ENCODE measurements around the gene MORN1.

Gene MORN1

DNA sequence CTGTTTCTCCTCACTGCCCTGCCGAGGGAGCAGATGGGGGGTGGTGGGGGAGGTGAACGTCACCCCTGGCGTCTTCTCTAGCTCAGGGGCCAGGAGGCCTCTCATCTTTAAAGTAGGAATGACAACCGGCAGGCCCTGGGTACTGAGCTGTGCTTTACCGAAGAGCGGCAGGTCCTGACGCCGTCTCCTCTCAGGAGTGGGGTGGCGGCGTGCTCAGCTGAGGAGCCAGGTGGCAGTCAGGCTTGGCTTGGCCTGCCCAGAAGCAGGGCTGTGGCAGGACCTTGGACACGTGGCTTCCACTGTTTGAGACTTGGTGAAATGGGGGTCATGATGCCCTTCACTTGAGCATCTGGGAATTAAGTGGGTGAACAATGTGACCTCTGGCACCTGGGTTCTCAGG is 3.4 kb upstream of the MORN1 start:
- Mint-ChIP-seq H3K4me3 (no peak overlapping the region), H3K27me3 (no peaks in the 10 kb centered on the region), H3K36me3 (peaks cover 7% of the 10 kb centered on the region), H3K27ac (no peak overlapping the region), H3K4me1 (peaks cover 34% of the 10 kb centered on the region), H3K9me3 (no peaks in the 10 kb centered on the region)
- DNase-seq (ENCODE audit: low spot score in 2 of 2) = no peak
- ATAC-seq (ENCODE audit: low read depth) = no peak

DNA sequence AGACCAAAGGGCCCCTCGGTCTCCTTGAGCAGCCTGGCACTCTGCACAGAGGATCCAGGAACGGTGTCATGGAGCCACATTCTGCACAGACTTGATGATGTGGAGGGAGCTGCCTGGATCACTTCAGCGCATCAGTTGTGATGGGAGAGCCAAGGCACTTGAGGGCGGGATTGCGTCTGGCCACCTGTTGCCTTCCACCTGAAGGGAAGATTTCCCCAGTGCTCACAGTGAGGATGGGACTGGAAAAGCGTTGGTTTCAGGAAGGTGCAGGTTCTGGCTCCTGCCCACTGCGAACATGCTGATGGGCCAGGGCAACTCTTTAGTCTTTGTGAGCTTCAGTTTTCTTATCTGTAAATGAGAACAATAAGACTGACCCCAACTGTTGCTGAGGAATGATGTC is 2.9 kb upstream of the MORN1 start:
- H3K4me3 Mint-ChIP-seq = no peak overlapping the region
- DNase-seq (ENCODE audit: low spot score in 2 of 2) = no peak
- no peak for ATAC-seq (ENCODE audit: low read depth)
- H3K36me3 Mint-ChIP-seq = peaks cover 7% of the 10 kb centered on the region
- H3K27ac Mint-ChIP-seq = peak overlapping the region; percentile 72
- no peaks in the 10 kb centered on the region for H3K27me3 Mint-ChIP-seq
- H3K4me1 Mint-ChIP-seq = peaks cover 34% of the 10 kb centered on the region
- no peaks in the 10 kb centered on the region for H3K9me3 Mint-ChIP-seq

DNA sequence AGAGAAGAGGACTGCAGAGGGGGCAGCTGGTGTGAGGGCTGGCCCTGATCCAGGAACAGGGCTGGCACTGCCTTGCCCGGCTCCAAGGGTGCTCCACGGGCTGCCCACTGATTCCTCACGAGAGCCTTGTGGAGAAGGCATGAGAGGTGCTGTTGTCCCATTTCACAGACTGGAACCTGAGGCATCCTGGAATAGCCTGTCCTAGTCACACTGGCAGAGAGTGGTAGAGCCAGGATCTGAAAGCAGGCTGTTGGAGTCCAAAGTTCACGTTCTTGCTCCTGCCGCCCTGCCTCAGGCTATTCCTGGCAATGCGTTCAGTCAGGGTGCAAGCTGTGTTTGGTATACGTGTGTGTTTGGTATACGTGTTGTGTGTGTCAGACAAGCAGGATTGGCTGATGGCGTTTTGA is 2.1 kb upstream of the MORN1 start:
- H3K4me1 Mint-ChIP-seq = peaks cover 34% of the 10 kb centered on the region
- H3K27me3 Mint-ChIP-seq = no peaks in the 10 kb centered on the region
- peak overlapping the region; percentile 11 for H3K4me3 Mint-ChIP-seq
- DNase-seq (ENCODE audit: low spot score in 2 of 2) (no peak), ATAC-seq (ENCODE audit: low read depth) (no peak)
- peak overlapping the region; percentile 72 for H3K27ac Mint-ChIP-seq
- H3K36me3 Mint-ChIP-seq = peaks cover 7% of the 10 kb centered on the region
- no peaks in the 10 kb centered on the region for H3K9me3 Mint-ChIP-seq

DNA sequence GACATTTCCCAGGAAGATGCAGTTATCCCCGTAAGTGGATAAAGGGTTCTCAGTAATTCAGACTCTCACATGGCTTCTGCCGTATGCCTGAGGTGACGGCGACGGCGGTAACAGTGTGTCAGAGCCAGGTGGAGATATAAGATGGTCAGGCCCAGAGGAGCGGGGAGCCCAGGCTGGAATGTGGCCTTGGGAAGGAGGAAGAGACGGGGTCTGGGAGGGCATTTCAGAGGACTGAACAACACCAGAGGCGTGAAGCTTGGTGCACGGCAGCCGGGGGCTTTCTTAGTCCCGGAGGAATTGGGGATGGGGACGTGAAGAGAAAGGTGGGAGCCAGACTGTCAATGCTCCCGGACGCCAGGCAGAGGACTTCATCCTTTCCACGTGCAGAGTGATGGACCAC is 1.3 kb upstream of the MORN1 start:
- peaks cover 36% of the 10 kb centered on the region for H3K4me1 Mint-ChIP-seq
- no peaks in the 10 kb centered on the region for H3K27me3 Mint-ChIP-seq
- ATAC-seq (ENCODE audit: low read depth) (no peak), DNase-seq (ENCODE audit: low spot score in 2 of 2) (no peak)
- no peaks in the 10 kb centered on the region for H3K9me3 Mint-ChIP-seq
- peak overlapping the region; percentile 72 for H3K27ac Mint-ChIP-seq
- H3K36me3 Mint-ChIP-seq = peaks cover 7% of the 10 kb centered on the region
- peak overlapping the region; percentile 76 for H3K4me3 Mint-ChIP-seq

DNA sequence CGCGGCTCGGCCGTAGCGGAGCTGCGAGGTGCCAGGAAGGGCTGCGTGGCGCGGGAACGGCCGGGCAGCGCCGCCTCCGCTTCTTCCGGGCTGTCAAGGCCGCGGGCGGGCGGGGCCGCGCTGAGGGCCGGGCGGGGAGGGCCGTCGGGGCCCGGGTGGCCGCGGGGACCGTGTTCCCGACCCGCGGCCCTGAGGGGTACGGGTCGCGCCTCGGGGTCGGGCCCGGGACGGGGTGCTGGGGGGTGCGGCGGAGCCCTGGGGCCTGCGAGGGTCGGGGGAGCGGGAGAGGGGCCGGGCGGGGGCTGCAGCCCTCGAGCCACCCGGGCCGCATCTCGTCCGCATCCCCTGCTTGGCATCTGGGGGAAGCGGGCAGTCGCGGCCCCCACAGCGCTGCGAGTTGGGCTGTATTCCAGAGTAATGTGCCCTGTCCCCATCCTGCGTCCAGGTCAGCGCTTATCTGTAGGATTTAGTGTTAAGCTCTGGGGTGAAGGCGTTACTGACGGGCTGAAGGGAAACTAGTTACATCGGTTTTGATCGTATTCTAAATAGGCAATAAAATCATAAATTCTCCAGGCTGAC is 666 bp upstream of the MORN1 start:
- ATAC-seq (ENCODE audit: low read depth) = peak; percentile 3
- peaks cover 7% of the 10 kb centered on the region for H3K36me3 Mint-ChIP-seq

DNA sequence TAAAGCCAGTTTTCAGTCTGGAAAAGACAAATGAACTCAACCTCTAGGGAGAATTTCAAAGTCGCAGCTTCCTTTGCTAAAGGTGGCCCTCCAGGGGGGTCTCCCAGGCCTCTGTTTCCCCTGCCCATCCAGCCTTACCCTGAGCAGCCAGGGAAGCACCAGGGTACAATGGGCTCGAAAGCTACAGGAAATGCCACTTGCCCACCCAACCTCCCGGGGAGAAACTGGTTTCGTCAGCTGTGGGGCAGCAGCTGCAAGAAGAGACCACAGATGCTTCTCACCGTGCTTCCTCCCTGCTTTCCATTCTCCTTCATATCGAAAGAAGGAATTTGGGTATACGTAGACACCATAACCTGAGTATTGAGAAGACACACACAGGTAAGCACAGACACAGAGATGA is 1.7 kb downstream of the MORN1 start:
- Mint-ChIP-seq H3K9me3 (no peaks in the 10 kb centered on the region), H3K36me3 (peaks cover 7% of the 10 kb centered on the region), H3K4me1 (peaks cover 32% of the 10 kb centered on the region), H3K4me3 (peak overlapping the region; percentile 90), H3K27ac (peak overlapping the region; percentile 11), H3K27me3 (no peaks in the 10 kb centered on the region)
- ATAC-seq (ENCODE audit: low read depth) = no peak
- DNase-seq (ENCODE audit: low spot score in 2 of 2) = no peak

More for the DNA sequence above, 666 bp upstream of the MORN1 start:
- no peak for DNase-seq (ENCODE audit: low spot score in 2 of 2)
- Mint-ChIP-seq H3K4me3 (peak overlapping the region; percentile 90), H3K4me1 (peaks cover 36% of the 10 kb centered on the region), H3K27me3 (no peaks in the 10 kb centered on the region), H3K9me3 (no peaks in the 10 kb centered on the region), H3K27ac (peak overlapping the region; percentile 91)

DNA sequence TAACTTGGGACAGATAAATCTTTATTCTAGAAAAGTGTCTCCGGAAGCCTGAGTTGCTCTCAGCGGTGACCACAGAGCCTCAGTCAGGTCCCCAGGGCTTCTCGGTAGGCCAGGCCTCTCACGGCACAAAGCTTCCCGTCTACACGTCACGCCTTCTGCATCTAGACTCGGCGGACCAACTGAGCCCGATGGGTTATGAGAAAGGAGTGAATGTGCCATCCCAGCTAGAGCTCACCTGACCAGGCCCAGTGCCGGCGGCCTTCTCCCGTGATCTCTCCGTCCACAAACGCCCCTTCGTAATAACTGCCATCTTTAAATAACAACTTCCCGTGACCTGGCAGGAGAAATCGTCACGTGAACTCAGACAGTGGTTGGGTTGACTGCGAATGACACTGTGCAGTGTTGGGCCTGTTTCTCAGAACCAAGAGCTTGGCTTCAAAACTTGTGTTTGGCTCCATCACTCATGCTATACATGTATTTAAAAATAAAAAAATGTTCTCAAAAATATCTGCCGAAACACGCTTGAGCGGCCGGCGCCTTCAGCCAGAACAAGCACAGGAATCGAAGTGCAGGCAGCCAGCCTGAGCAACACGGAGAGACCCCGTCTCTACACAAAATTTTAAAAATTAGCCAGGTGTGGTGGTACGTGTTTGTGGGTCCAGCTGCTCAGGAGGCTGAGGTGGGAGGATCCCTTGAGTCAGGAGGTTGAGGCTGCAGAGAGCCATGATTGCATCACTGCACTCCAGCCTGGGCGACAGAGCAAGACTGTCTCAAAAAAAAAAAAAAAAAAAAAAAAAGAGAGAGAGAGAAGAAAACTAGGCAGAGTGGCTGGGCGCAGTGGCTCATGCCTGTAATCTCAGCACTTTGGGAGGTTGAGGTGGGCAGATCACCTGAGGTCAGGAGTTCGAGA is 3.1 kb downstream of the MORN1 start:
- Mint-ChIP-seq H3K36me3 (peaks cover 2% of the 10 kb centered on the region), H3K27ac (peak overlapping the region; percentile 93), H3K4me1 (peaks cover 25% of the 10 kb centered on the region), H3K27me3 (no peaks in the 10 kb centered on the region), H3K4me3 (peak overlapping the region; percentile 81), H3K9me3 (no peaks in the 10 kb centered on the region)
- peak in 1 of 2 donors; percentile 31 for DNase-seq (ENCODE audit: low spot score in 2 of 2)
- peak; percentile 13 for ATAC-seq (ENCODE audit: low read depth)

DNA sequence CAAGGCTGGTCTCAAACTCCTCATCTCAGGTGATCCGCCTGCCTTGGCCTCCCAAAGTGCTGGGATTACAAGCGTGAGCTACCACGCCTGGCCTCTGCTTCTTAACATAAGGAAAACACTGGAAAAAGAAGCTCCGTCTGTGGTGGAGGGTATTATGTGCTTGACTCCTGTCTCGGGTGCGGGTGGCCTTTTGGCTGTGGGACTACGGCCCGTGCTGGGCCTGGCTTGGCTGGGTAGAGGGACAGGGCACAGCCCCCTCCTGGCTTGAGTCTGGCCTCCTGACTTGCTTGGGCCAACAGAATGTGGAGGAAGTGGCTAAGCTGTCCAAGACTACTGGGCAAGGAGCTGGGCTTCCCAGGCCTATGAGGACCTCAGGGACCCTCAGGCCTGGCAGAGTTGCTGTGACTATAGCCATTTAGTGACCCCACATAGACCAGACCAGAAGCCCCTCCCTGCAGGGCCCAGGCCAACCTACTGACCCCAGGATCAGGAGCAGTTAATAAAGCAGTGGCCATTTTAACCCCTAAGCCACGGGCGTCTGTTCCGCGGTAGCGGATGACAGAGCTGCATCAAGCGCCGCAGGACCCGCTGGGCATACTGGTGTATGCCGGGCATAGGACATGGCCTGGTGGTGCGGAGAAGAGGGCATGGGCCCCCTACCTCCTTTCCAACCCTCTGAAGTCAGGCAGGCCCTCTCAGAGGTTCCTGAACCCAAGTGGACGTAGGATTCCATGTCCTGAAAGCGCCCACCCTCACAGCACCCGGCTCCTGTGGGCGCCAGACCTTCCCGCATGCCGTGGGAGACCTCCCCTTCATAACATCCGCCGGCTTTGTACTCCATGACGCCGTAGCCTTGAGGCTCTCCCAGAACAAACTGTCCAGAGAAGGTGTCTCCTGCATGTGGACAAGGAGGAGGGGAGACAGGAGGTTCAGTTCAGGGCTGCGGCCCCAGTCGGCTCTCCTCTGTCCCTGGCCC is 4.4 kb downstream of the MORN1 start:
- Mint-ChIP-seq H3K27ac (no peak overlapping the region), H3K36me3 (no peaks in the 10 kb centered on the region), H3K4me1 (peaks cover 14% of the 10 kb centered on the region), H3K4me3 (no peak overlapping the region), H3K9me3 (no peaks in the 10 kb centered on the region), H3K27me3 (no peaks in the 10 kb centered on the region)
- DNase-seq (ENCODE audit: low spot score in 2 of 2) (no peak), ATAC-seq (ENCODE audit: low read depth) (no peak)

DNA sequence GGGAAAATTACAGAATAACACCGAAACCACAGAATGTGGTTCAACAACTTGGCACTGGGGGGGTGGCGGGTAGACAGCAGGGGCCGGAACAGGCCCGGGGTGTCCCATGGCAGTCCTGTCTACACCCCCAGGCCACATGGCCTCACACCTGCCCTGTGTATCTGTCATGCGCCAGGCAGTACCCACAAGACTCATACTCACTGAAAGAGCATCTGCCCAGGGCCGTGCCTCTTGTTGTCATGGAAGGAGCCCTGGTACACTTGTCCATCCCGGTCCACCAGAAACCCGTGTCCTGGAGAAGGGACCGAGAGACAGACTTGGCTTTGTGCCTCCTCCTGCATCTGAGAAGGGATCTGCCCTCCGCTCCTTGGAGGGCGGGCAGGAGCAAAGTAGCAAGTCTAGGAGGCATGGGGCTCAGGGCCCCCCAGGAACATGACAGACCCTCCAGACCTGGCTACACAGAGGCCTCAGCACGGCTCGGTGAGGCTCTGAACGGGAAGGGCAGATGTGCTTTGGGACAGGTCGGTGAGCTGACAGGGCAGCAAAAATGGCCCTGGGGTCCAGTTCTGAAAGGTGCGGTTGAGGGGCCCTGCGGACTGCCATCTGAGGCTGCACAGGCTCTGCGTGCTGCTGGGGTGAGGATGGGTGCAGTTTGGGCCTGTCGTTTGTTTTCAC is 5.6 kb downstream of the MORN1 start:
- H3K27me3 Mint-ChIP-seq = no peaks in the 10 kb centered on the region
- DNase-seq (ENCODE audit: low spot score in 2 of 2) (no peak), ATAC-seq (ENCODE audit: low read depth) (no peak)
- H3K36me3 Mint-ChIP-seq = no peaks in the 10 kb centered on the region
- H3K4me1 Mint-ChIP-seq = peaks cover 17% of the 10 kb centered on the region
- no peaks in the 10 kb centered on the region for H3K9me3 Mint-ChIP-seq
- H3K27ac Mint-ChIP-seq = no peak overlapping the region
- H3K4me3 Mint-ChIP-seq = no peak overlapping the region

DNA sequence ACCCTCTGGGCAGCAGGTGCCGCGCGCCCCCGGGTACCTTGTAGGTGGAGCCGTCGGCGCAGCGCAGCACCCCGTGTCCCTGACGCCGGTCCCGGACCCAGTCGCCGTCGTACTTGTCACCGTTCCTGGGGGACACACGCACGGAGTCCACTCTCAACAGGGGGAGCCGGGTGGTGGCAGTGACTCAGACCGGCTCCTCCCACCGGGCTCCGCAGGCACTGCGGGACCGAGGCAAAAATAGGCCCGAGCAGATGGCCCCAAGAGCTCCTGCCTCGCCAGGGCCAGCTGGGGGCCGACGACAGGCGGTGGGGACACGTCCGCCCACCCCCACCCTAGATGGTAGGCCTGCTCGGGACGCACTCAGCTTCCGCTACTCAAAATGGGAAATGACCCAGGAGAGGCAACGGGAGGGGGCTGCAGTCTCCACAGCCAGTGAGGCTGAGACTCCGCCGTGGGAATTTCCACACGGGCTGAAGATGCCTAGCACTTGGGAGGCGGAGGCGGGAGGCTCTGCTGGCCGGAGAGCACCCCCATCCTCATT is 6.3 kb downstream of the MORN1 start:
- Mint-ChIP-seq H3K36me3 (no peaks in the 10 kb centered on the region), H3K4me1 (peaks cover 13% of the 10 kb centered on the region), H3K27me3 (no peaks in the 10 kb centered on the region), H3K9me3 (no peaks in the 10 kb centered on the region), H3K27ac (no peak overlapping the region), H3K4me3 (no peak overlapping the region)
- DNase-seq (ENCODE audit: low spot score in 2 of 2) (no peak), ATAC-seq (ENCODE audit: low read depth) (no peak)

DNA sequence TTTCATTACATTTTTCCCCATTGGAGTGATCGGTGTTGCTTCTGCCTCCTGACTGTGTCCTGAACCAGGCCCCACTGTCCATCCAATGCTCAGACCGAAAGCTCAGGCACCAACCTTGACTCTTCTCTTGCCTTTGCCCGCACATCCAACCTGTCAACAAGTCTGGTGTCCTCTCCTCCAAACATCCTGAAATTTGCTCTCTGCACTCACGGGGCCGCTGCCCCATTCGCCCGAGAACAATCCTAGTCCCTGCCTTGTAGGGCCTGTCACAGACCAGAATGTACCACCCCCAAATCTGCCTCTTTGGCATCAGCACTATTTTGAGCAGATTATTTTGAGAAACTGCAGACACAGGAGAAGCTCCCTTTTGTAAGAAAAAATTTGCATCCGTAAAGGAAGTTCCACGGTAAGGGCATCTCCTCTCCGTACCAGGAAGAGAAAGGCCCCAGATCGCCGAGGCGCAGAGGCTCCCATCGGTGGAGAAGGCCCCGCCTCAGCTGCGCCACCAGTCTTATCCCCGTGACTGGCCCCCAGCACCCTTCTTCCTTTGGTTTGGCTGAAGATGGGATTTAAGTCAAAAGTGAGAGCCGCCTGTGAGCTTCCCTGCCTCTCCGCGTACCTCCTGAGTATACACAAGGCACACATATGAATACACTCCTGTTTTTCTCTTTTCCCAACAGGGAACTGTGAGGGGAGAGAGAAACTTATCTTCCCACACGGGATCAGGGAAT is 7.1 kb downstream of the MORN1 start:
- ATAC-seq (ENCODE audit: low read depth) = no peak
- Mint-ChIP-seq H3K4me3 (no peak overlapping the region), H3K36me3 (no peaks in the 10 kb centered on the region)

DNA sequence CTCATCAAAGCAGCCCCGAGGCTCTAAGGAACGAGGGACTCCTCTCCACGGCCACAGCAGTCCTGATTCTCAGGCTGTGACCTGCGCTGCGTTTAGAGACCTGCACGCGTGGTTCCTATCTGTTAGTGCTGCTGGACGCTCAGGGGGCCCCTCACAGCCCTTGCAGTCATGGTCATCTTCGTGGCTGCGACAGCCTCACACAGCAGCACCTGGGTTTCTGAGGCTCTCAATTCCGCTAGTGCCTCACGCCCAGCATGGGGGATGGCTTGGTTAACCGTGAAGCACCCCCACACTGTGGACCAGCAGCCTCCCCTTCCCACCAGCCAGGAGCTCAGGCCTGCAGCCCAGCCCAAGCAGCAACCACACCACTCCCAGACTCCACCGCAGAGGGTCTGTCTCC is 7.8 kb downstream of the MORN1 start:
- H3K9me3 Mint-ChIP-seq = peaks cover 7% of the 10 kb centered on the region
- H3K4me3 Mint-ChIP-seq = no peak overlapping the region
- H3K27ac Mint-ChIP-seq = no peak overlapping the region
- DNase-seq (ENCODE audit: low spot score in 2 of 2) (no peak), ATAC-seq (ENCODE audit: low read depth) (no peak)
- no peaks in the 10 kb centered on the region for H3K27me3 Mint-ChIP-seq
- peaks cover 20% of the 10 kb centered on the region for H3K4me1 Mint-ChIP-seq
- no peaks in the 10 kb centered on the region for H3K36me3 Mint-ChIP-seq

More for the DNA sequence above, 7.1 kb downstream of the MORN1 start:
- no peak overlapping the region for H3K27ac Mint-ChIP-seq
- H3K27me3 Mint-ChIP-seq = no peaks in the 10 kb centered on the region
- no peak for DNase-seq (ENCODE audit: low spot score in 2 of 2)
- H3K9me3 Mint-ChIP-seq = peaks cover 2% of the 10 kb centered on the region
- H3K4me1 Mint-ChIP-seq = peaks cover 16% of the 10 kb centered on the region

Data from memory B cell (primary cell).